GM12878 (cell line): ENCODE measurements around the gene STK40. TPM values are rescaled to one million over a fixed set of nuclear protein-coding genes. Genes with fewer than 3 reads are reported as not detected.

Experiments used
- ATF7 ChIP-seq: fragments of 450-650 bp; IDR thresholded peaks from 2 replicates; pipeline ENCODE4 v1.6.1; 2016; ENCODE audit warnings: low read depth, mild to moderate bottlenecking
- DPF2 ChIP-seq: fragments of 450-650 bp; IDR thresholded peaks from 2 replicates; pipeline ENCODE4 v1.6.1; 2017; ENCODE audit warnings: mild to moderate bottlenecking
- ESRRA ChIP-seq: IDR thresholded peaks from 2 replicates; pipeline ENCODE4 v1.6.1; 2012; ENCODE audit warnings: mild to moderate bottlenecking, low read length, improper control_type of control experiment
- JUNB ChIP-seq: IDR thresholded peaks from 2 replicates; pipeline ENCODE4 v1.6.1; 2016; ENCODE audit warnings: antibody characterized with exemption, mild to moderate bottlenecking
- JUND ChIP-seq: IDR thresholded peaks from 2 replicates; pipeline ENCODE4 v1.6.1; 2012; ENCODE audit warnings: low read depth, mild to moderate bottlenecking, low read length, improper control_type of control experiment, moderate library complexity
- MEF2A ChIP-seq: IDR thresholded peaks from 2 replicates; pipeline ENCODE4 v1.6.1; 2011; ENCODE audit warnings: low read depth, mild to moderate bottlenecking, low read length, moderate library complexity; ENCODE audit not compliant: insufficient read depth
- MXI1 ChIP-seq: fragments of 150-350 bp; IDR thresholded peaks from 2 replicates; pipeline ENCODE4 v1.6.1; 2011; ENCODE audit warnings: low read depth, mild to moderate bottlenecking, inconsistent platforms, low read length, improper control_type of control experiment
- NFYB ChIP-seq: IDR thresholded peaks from 2 replicates; pipeline ENCODE4 v1.6.1; 2011; ENCODE audit warnings: low read depth, mild to moderate bottlenecking, low read length, improper control_type of control experiment, moderate library complexity; ENCODE audit not compliant: insufficient read depth
- RAD21 ChIP-seq: IDR thresholded peaks from 2 replicates; pipeline ENCODE4 v1.6.1; 2011; ENCODE audit warnings: mild to moderate bottlenecking, low read depth, low read length, moderate library complexity; ENCODE audit not compliant: insufficient read depth
- SMAD5 ChIP-seq: IDR thresholded peaks from 2 replicates; pipeline ENCODE4 v1.6.1; 2016; ENCODE audit warnings: antibody characterized with exemption, low read depth
- SMARCA5 ChIP-seq: fragments of 450-650 bp; IDR thresholded peaks from 2 replicates; pipeline ENCODE4 v1.6.1; 2017; ENCODE audit warnings: mild to moderate bottlenecking
- SREBF2 ChIP-seq: IDR thresholded peaks from 2 replicates; pipeline ENCODE4 v1.6.1; 2012; ENCODE audit warnings: mild to moderate bottlenecking, low read length
- STAT1 ChIP-seq: fragments of 450-650 bp; conservative IDR thresholded peaks from 2 replicates; pipeline ENCODE4 v1.6.1; 2014; ENCODE audit warnings: antibody characterized with exemption, mild to moderate bottlenecking
- TCF12 ChIP-seq: IDR thresholded peaks from 2 replicates; pipeline ENCODE4 v1.6.1; 2011; ENCODE audit warnings: low read depth, mild to moderate bottlenecking, low read length
- WRNIP1 ChIP-seq: IDR thresholded peaks from 2 replicates; pipeline ENCODE4 v1.6.1; 2011; ENCODE audit warnings: low read depth, low read length, improper control_type of control experiment, borderline replicate concordance
- ZNF384 ChIP-seq: IDR thresholded peaks from 2 replicates; pipeline ENCODE4 v1.6.1; 2012; ENCODE audit warnings: low read depth, mild to moderate bottlenecking, low read length, improper control_type of control experiment, borderline replicate concordance
- polyA plus RNA-seq, 11 experiments: library from polyadenylated mRNA; depleted of rRNA in 4 of 11; unstranded in 6 of 11; stranded (reverse) in 5 of 11; fragments of >200 nt; fragmentation: Nextera tagmentation in 4 of 11; fragmentation: Illumina TruSeq in 1 of 11; extraction: Ambion mirVana in 4 of 11; extraction: Trizol in 1 of 11; gene quantifications; 1 replicate in 1 of 11; 2 replicates in 10 of 11; pipeline versions ENCODE4 v1.2.1 to v1.2.3, GENCODE V29; 2011 to 2016; ENCODE audit warnings: inconsistent platforms in 2 of 11, missing spikeins in 2 of 11, low read depth in 1 of 11
- total RNA-seq, 4 experiments: library from RNA; depleted of rRNA in 3 of 4; stranded (reverse); fragments of >200 nt in 3 of 4; fragmentation: Illumina TruSeq in 1 of 4; extraction: Trizol in 1 of 4; gene quantifications; 2 replicates each; pipeline versions ENCODE4 v1.2.1 to v1.2.3, GENCODE V29; 2013 to 2021
- TF ChIP-seq, protein P1 (sequence below): fragments of 450-650 bp; IDR thresholded peaks from 2 replicates; pipeline ENCODE4 v1.6.1; 2018; ENCODE audit warnings: mild to moderate bottlenecking, low read depth, moderate library complexity; ENCODE audit not compliant: partially characterized antibody
- TF ChIP-seq, protein P2 (sequence below): fragments of 450-650 bp; IDR thresholded peaks from 2 replicates; pipeline ENCODE4 v1.6.1; 2014; ENCODE audit warnings: mild to moderate bottlenecking
- TF ChIP-seq, protein P3 (sequence below): fragments of 450-650 bp; IDR thresholded peaks from 2 replicates; pipeline ENCODE4 v1.6.1; 2017; ENCODE audit warnings: mild to moderate bottlenecking
- TF ChIP-seq, protein P4 (sequence below): IDR thresholded peaks from 2 replicates; pipeline ENCODE4 v1.6.1; 2012; ENCODE audit warnings: low read length, inconsistent platforms
- TF ChIP-seq, protein P5 (sequence below): fragments of 450-650 bp; IDR thresholded peaks from 2 replicates; pipeline ENCODE4 v1.6.1; 2017; ENCODE audit warnings: mild to moderate bottlenecking, moderate library complexity

Gene STK40
- total and polyA plus RNA-seq, 10 of the 15 experiments (the other 5 are each of a cell fraction or from before 2014, with no cell fraction given): 0.27 to 51.0 (median 29.5) TPM

DNA sequence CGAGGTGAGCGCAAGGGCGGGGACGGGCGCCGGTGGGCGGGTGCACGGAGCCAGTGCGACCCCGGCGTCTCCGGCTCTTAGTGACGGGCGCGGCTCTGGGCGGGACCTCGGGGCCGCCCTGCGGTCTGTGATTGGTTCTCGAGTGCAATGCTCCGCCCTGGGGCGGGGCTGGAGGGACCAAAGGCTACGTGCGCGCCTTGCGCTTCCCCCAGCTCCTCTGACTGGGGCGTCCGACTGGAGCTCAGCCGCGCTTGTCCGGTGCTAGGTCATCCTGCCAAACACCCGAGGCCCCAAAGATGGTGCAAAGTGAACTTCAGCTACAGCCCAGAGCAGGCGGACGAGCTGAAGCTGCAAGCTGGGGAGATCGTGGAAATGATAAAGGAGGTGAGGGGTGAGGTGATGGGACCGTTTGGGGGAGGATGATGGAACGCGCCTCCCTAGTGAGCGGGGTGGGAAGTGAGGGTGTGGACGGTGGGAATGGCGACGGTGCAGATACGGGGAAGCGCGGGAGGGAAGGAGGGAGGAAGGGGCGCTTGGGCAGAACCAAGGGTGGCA lies 78.7 kb downstream of the STK40 start (continued):
- TF ChIP-seq, protein P1, sequence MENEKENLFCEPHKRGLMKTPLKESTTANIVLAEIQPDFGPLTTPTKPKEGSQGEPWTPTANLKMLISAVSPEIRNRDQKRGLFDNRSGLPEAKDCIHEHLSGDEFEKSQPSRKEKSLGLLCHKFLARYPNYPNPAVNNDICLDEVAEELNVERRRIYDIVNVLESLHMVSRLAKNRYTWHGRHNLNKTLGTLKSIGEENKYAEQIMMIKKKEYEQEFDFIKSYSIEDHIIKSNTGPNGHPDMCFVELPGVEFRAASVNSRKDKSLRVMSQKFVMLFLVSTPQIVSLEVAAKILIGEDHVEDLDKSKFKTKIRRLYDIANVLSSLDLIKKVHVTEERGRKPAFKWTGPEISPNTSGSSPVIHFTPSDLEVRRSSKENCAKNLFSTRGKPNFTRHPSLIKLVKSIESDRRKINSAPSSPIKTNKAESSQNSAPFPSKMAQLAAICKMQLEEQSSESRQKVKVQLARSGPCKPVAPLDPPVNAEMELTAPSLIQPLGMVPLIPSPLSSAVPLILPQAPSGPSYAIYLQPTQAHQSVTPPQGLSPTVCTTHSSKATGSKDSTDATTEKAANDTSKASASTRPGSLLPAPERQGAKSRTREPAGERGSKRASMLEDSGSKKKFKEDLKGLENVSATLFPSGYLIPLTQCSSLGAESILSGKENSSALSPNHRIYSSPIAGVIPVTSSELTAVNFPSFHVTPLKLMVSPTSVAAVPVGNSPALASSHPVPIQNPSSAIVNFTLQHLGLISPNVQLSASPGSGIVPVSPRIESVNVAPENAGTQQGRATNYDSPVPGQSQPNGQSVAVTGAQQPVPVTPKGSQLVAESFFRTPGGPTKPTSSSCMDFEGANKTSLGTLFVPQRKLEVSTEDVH: no peak
- TF ChIP-seq NFYB (peak; percentile 92), MXI1 (peak; percentile 79), JUNB (no peak), WRNIP1 (no peak), SMAD5 (no peak), SMARCA5 (no peak), TCF12 (no peak), STAT1 (no peak), SREBF2 (no peak), DPF2 (no peak), RAD21 (no peak), ESRRA (no peak), JUND (no peak), MEF2A (no peak), ZNF384 (no peak), ATF7 (0 out of 2 replicates have a peak, but pooled peaks have one; percentile 12)
- TF ChIP-seq, protein P2, sequence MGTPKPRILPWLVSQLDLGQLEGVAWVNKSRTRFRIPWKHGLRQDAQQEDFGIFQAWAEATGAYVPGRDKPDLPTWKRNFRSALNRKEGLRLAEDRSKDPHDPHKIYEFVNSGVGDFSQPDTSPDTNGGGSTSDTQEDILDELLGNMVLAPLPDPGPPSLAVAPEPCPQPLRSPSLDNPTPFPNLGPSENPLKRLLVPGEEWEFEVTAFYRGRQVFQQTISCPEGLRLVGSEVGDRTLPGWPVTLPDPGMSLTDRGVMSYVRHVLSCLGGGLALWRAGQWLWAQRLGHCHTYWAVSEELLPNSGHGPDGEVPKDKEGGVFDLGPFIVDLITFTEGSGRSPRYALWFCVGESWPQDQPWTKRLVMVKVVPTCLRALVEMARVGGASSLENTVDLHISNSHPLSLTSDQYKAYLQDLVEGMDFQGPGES: no peak
- TF ChIP-seq, protein P3, sequence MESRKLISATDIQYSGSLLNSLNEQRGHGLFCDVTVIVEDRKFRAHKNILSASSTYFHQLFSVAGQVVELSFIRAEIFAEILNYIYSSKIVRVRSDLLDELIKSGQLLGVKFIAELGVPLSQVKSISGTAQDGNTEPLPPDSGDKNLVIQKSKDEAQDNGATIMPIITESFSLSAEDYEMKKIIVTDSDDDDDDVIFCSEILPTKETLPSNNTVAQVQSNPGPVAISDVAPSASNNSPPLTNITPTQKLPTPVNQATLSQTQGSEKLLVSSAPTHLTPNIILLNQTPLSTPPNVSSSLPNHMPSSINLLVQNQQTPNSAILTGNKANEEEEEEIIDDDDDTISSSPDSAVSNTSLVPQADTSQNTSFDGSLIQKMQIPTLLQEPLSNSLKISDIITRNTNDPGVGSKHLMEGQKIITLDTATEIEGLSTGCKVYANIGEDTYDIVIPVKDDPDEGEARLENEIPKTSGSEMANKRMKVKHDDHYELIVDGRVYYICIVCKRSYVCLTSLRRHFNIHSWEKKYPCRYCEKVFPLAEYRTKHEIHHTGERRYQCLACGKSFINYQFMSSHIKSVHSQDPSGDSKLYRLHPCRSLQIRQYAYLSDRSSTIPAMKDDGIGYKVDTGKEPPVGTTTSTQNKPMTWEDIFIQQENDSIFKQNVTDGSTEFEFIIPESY: no peak
- TF ChIP-seq, protein P4, sequence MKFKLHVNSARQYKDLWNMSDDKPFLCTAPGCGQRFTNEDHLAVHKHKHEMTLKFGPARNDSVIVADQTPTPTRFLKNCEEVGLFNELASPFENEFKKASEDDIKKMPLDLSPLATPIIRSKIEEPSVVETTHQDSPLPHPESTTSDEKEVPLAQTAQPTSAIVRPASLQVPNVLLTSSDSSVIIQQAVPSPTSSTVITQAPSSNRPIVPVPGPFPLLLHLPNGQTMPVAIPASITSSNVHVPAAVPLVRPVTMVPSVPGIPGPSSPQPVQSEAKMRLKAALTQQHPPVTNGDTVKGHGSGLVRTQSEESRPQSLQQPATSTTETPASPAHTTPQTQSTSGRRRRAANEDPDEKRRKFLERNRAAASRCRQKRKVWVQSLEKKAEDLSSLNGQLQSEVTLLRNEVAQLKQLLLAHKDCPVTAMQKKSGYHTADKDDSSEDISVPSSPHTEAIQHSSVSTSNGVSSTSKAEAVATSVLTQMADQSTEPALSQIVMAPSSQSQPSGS: no peak
- TF ChIP-seq, protein P5, sequence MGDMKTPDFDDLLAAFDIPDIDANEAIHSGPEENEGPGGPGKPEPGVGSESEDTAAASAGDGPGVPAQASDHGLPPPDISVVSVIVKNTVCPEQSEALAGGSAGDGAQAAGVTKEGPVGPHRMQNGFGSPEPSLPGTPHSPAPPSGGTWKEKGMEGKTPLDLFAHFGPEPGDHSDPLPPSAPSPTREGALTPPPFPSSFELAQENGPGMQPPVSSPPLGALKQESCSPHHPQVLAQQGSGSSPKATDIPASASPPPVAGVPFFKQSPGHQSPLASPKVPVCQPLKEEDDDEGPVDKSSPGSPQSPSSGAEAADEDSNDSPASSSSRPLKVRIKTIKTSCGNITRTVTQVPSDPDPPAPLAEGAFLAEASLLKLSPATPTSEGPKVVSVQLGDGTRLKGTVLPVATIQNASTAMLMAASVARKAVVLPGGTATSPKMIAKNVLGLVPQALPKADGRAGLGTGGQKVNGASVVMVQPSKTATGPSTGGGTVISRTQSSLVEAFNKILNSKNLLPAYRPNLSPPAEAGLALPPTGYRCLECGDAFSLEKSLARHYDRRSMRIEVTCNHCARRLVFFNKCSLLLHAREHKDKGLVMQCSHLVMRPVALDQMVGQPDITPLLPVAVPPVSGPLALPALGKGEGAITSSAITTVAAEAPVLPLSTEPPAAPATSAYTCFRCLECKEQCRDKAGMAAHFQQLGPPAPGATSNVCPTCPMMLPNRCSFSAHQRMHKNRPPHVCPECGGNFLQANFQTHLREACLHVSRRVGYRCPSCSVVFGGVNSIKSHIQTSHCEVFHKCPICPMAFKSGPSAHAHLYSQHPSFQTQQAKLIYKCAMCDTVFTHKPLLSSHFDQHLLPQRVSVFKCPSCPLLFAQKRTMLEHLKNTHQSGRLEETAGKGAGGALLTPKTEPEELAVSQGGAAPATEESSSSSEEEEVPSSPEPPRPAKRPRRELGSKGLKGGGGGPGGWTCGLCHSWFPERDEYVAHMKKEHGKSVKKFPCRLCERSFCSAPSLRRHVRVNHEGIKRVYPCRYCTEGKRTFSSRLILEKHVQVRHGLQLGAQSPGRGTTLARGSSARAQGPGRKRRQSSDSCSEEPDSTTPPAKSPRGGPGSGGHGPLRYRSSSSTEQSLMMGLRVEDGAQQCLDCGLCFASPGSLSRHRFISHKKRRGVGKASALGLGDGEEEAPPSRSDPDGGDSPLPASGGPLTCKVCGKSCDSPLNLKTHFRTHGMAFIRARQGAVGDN: peak; percentile 64
